NT2/D1 (cell line): Measurements from ENCODE around the gene HMCES.

Experiments used
- SUZ12 ChIP-seq: IDR thresholded peaks from 2 replicates; pipeline ENCODE4 v1.6.1; 2011; ENCODE audit not compliant: insufficient read length, insufficient read depth; ENCODE audit errors: extremely low read depth
- YY1 ChIP-seq: IDR thresholded peaks from 2 replicates; pipeline ENCODE4 v1.6.1; 2011; ENCODE audit not compliant: insufficient read length, insufficient read depth
- ZNF274 ChIP-seq: IDR thresholded peaks from 2 replicates; pipeline ENCODE4 v1.6.1; 2011; ENCODE audit warnings: mild to moderate bottlenecking, low read depth, low read length

DNA sequence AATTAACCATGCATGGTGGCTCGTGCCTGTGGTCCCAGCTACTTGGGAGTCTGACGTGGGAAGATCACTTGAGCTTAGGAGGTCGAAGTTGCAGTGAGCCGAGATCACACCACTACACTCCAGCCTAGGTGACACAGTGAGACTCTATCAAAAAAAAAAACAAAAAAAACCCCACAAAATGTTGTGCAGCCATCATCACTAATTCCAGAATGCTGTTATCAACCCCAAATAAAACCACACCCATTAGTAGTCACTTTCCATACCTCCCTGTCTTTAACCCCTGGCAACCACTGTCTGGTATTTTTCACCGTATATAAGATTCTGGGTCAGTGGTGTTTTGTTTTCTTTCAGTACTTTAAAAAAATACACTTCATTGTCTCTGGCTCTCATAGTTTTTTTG is 16.6 kb downstream of the HMCES start:
- no peak for TF ChIP-seq YY1
- TF ChIP-seq ZNF274: no peak
- TF ChIP-seq SUZ12: no peak
